GM18907 (cell line): Measurements from ENCODE around the gene ITIH2.
A peak's percentile ranks its signal among the peaks of the same experiment; 100 is the strongest.
"Not testable (repeated sequence)": the region's sequence is repeated elsewhere in the genome, so short reads cannot be mapped to it uniquely, and the experiment has no call there.

ENCODE experiments used
- ATAC-seq: cut with Tn5 transposase; IDR thresholded peaks from one replicate; pipeline ENCODE4 v1.9.1; 2021; ENCODE audit warnings: mild to moderate bottlenecking, moderate library complexity; ENCODE audit not compliant: unreplicated experiment

Gene ITIH2

GRCh38 chr10:7744307-7744706 lies 41.2 kb downstream of the ITIH2 start:
- no peak for ATAC-seq

- ATAC-seq: not testable (repeated sequence)
These were observed 45.5 kb downstream of the ITIH2 start for GRCh38 chr10:7748637-7749036.

GRCh38 chr10:7750222-7750621 lies 47.1 kb downstream of the ITIH2 start:
- no peak for ATAC-seq

- ATAC-seq: no peak
These were observed 49.1 kb downstream of the ITIH2 start for GRCh38 chr10:7752251-7752650.

- ATAC-seq: no peak
These were observed 52.0 kb downstream of the ITIH2 start for GRCh38 chr10:7755103-7755502.

- no peak for ATAC-seq
These were observed 53.4 kb downstream of the ITIH2 start for GRCh38 chr10:7756360-7756992.

- ATAC-seq: no peak
These were observed 60.8 kb downstream of the ITIH2 start for GRCh38 chr10:7763929-7764328.

- ATAC-seq: no peak
These were observed 63.1 kb downstream of the ITIH2 start for GRCh38 chr10:7766241-7766640.

GRCh38 chr10:7767209-7767608 lies 64.1 kb downstream of the ITIH2 start:
- no peak for ATAC-seq

- ATAC-seq: no peak
These were observed 65.3 kb downstream of the ITIH2 start for GRCh38 chr10:7768417-7768816.

GRCh38 chr10:7773845-7774801 lies 71.0 kb downstream of the ITIH2 start:
- no peak for ATAC-seq

GRCh38 chr10:7776777-7777176 lies 73.7 kb downstream of the ITIH2 start:
- ATAC-seq: no peak

- not testable (repeated sequence) for ATAC-seq
These were observed 79.1 kb downstream of the ITIH2 start for GRCh38 chr10:7782194-7782593.

- no peak for ATAC-seq
These were observed 83.3 kb downstream of the ITIH2 start for GRCh38 chr10:7786430-7786829.

- ATAC-seq: peak; percentile 26
These were observed 84.2 kb downstream of the ITIH2 start for GRCh38 chr10:7787150-7787856.

GRCh38 chr10:7787857-7788638 lies 84.9 kb downstream of the ITIH2 start, which contains the start of the genes ATP5F1C and KIN:
TSS of gene ATP5F1C (plus strand) at chr10:7788177. CDS start at chr10:7788208, 31 bp downstream.
TSS of gene KIN (minus strand) at chr10:7787993. CDS start at chr10:7787933, 60 bp downstream.
- ATAC-seq: peak; percentile 96

GRCh38 chr10:7788639-7789286 lies 85.6 kb downstream of the ITIH2 start:
- peak; percentile 17 for ATAC-seq

- ATAC-seq: no peak
These were observed 86.3 kb downstream of the ITIH2 start for GRCh38 chr10:7789390-7789789.

- ATAC-seq: no peak
These were observed 89.4 kb downstream of the ITIH2 start for GRCh38 chr10:7792541-7792940.
